Body of pancreas (tissue), 4 donors: ENCODE measurements around the gene SLC25A51. TPM values are rescaled to one million over a fixed set of nuclear protein-coding genes. Genes with fewer than 3 reads are reported as not detected.

Source experiments
- ATAC-seq: fragments of 150-250 bp; one replicate; pipeline ENCODE4 v1.9.1; 2016
- DNase-seq, 4 donors: peaks; one replicate each; pipeline ENCODE4 v3.0.0-alpha.2; 2019
- H3K27ac ChIP-seq, 4 donors: fragments of 200-600 bp; sonication (generic); 1 replicate in 3 of 4; 2 replicates in 1 of 4; pipeline versions ENCODE4 v1.5.1 to v1.6.1; 2016 to 2019; ENCODE audit warnings: mild to moderate bottlenecking in 1 of 4, mixed read lengths in 1 of 4, moderate library complexity in 1 of 4
- H3K27me3 ChIP-seq, 2 donors: fragments of 200-600 bp; sonication (generic); one replicate each; pipeline ENCODE4 v1.6.0; 2016; ENCODE audit warnings: mild to moderate bottlenecking in 1 of 2
- H3K36me3 ChIP-seq, 2 donors: fragments of 200-600 bp; sonication (generic); replicated peaks in 1 of 2; 2 replicates each; pipeline ENCODE4 v1.5.1; 2016; ENCODE audit warnings: low read depth in 2 of 2; ENCODE audit not compliant: insufficient read depth in 1 of 2
- H3K4me1 ChIP-seq: fragments of 200-600 bp; sonication (generic); one replicate; pipeline ENCODE4 v1.6.0; 2016
- H3K4me3 ChIP-seq, 2 donors: fragments of 200-600 bp; sonication (generic); 1 replicate in 1 of 2; 2 replicates in 1 of 2; pipeline ENCODE4 v1.5.1; 2016 to 2019
- H3K9me3 ChIP-seq, 3 donors: fragments of 200-600 bp; sonication (generic); 1 replicate in 2 of 3; 2 replicates in 1 of 3; pipeline ENCODE4 v1.5.1; 2016
- CTCF ChIP-seq, 7 experiments: fragments of 450-650 bp in 4 of 7; fragments of 200-600 bp in 3 of 7; sonication (generic) in 3 of 7; IDR thresholded peaks; one replicate each; pipeline ENCODE4 v1.5.1; 2016 to 2019; ENCODE audit warnings: antibody characterized with exemption in 7 of 7
- POLR2A ChIP-seq, 3 donors: fragments of 450-650 bp; IDR thresholded peaks; one replicate each; pipeline ENCODE4 v1.6.1; 2016; ENCODE audit warnings: antibody characterized with exemption in 3 of 3, mild to moderate bottlenecking in 2 of 3
- WGBS, 2 donors: methylation state at CpG; one replicate each; pipeline ENCODE4 v1.1.5; 2017; 5-methylcytosine and 5-hydroxymethylcytosine counted together
- intact Hi-C: fragments of 100-400 bp; cut with DNase I; formaldehyde crosslinking; loops from one replicate; pipeline ENCODE4 v1.15.1; 2023
- total RNA-seq, 2 donors: library from RNA; depleted of rRNA; stranded (reverse); fragments of >200 nt; gene quantifications; one replicate each; pipeline ENCODE4 v1.1.0, GENCODE V29; 2016

SLC25A51 gene
- total RNA-seq, 2 donors from 2014 or later, result 17.1 to 18.1 TPM

GRCh38 chr9:37924538-37924937, 20.6 kb upstream of the SLC25A51 start:
- intact Hi-C loops, result loop anchor here (10.0 kb wide), 1 partner anchor 60 kb away; no protein-coding TSS in a partner anchor
- Histone ChIP-seq H3K36me3 (peaks cover 0 to 1% of the 10 kb centered on the region in 2 donors), H3K27ac (no peak overlapping the region), H3K4me1 (peaks cover 23% of the 10 kb centered on the region), H3K4me3 (no peak overlapping the region), H3K27me3 (no peaks in the 10 kb centered on the region), H3K9me3 (no peaks in the 10 kb centered on the region)
- TF ChIP-seq CTCF (IDR thresholded peaks at IDR 0.05) (no peak), POLR2A (IDR thresholded peaks at IDR 0.05) (no peak)
- DNase-seq, result no peak
- ATAC-seq, result no peak

- TF ChIP-seq CTCF (IDR thresholded peaks at IDR 0.05) (no peak), POLR2A (IDR thresholded peaks at IDR 0.05) (no peak)
- Histone ChIP-seq H3K36me3 (peaks cover 0 to 2% of the 10 kb centered on the region in 2 donors), H3K27ac (no peak overlapping the region), H3K4me3 (no peak overlapping the region), H3K9me3 (no peaks in the 10 kb centered on the region), H3K4me1 (peaks cover 23% of the 10 kb centered on the region), H3K27me3 (no peaks in the 10 kb centered on the region)
- ATAC-seq (no peak), DNase-seq (no peak)
- 93 to 95% methylated on average over 10 to 25 of the region's 25 CpGs for WGBS, 2 donors
- intact Hi-C loops, result loop anchor here (10.0 kb wide), 1 partner anchor 61 kb away; no protein-coding TSS in a partner anchor
Observed at GRCh38 chr9:37923796-37924427, 20.0 kb upstream of the SLC25A51 start.

DNA sequence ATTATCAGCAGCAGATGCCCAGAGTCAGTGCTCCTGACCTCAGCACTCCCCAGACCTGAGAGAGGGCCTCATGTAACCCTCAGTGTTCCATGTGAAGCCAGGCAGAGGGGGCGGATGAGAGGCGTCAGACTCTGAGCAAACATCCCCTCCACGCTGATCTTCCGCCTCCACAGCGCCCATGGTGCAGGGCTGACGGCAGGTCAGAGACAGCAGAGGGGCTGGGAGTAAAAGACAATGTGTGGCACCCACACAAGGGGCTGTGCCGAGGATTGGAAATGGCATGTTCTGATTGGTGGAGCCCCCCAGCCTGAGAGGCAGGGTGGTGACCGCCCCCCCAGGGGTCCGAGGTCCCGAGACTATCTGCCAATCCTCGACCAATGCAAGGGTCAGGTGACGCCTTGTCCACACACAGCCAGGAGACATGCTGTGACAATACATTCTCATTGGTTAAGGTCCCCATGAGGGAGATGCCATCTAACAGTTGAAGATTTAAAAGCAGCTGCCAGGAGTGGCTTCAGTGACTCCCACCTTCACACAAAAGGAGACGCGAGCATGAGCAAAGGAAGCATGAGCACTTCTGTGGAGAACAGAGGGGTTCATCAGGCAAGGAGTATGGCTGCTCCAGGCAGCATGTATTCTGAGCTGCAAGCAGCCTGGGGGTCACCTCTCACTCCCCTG, 19.3 kb upstream of the SLC25A51 start:
- Histone ChIP-seq H3K9me3 (no peaks in the 10 kb centered on the region), H3K4me1 (peaks cover 22% of the 10 kb centered on the region), H3K27ac (peak overlapping the region in 2 of 4 donors; percentile 46 to 62), H3K27me3 (no peaks in the 10 kb centered on the region), H3K4me3 (no peak overlapping the region), H3K36me3 (peaks cover 0 to 2% of the 10 kb centered on the region in 2 donors)
- ATAC-seq, result no peak
- DNase-seq, result peak in 1 of 4 donors; percentile 17
- intact Hi-C loops, result loop anchor here (10.0 kb wide), 1 partner anchor 62 kb away; no protein-coding TSS in a partner anchor
- 89% methylated on average over 14 of the region's 14 CpGs for WGBS, 2 donors
- TF ChIP-seq POLR2A (IDR thresholded peaks at IDR 0.05) (no peak), CTCF (IDR thresholded peaks at IDR 0.05) (no peak)

- no peaks in the 10 kb centered on the region for H3K27me3 ChIP-seq
- peaks cover 0 to 2% of the 10 kb centered on the region in 2 donors for H3K36me3 ChIP-seq
- DNase-seq, result peak in 1 of 4 donors; percentile 9
- H3K9me3 ChIP-seq, result no peaks in the 10 kb centered on the region
- peaks cover 21% of the 10 kb centered on the region for H3K4me1 ChIP-seq
- TF ChIP-seq CTCF (IDR thresholded peaks at IDR 0.05), result no peak
- TF ChIP-seq POLR2A (IDR thresholded peaks at IDR 0.05), result no peak
- WGBS, 2 donors, result 52 to 59% methylated on average over 11 to 13 of the region's 13 CpGs
- no peak overlapping the region for H3K4me3 ChIP-seq
- peak overlapping the region; percentile 22 to 62 (median 40) for H3K27ac ChIP-seq
- ATAC-seq, result peak; percentile 17
- intact Hi-C loops, result loop anchor here (10.0 kb wide), 1 partner anchor 62 kb away; no protein-coding TSS in a partner anchor
Observed at GRCh38 chr9:37922363-37923117, 18.6 kb upstream of the SLC25A51 start.
